Rectal smooth muscle tissue (tissue), 1 donor: ENCODE data around the gene MOSMO.
"Not testable (repeated sequence)": the region's sequence is repeated elsewhere in the genome, so short reads cannot be mapped to it uniquely, and the experiment has no call there.

ENCODE experiments used
- H3K27ac ChIP-seq: one replicate; pipeline ENCODE4 v1.7.0; 2013; ENCODE audit warnings: low read depth, low read length, inconsistent platforms
- H3K27me3 ChIP-seq: one replicate; pipeline ENCODE4 v1.7.0; 2013; ENCODE audit warnings: low read length; ENCODE audit not compliant: control insufficient read depth, insufficient read depth
- H3K36me3 ChIP-seq: one replicate; pipeline ENCODE4 v1.7.0; 2013; ENCODE audit warnings: low read length; ENCODE audit not compliant: control insufficient read depth, insufficient read depth
- H3K4me1 ChIP-seq: one replicate; pipeline ENCODE4 v1.7.0; 2013; ENCODE audit warnings: low read length; ENCODE audit not compliant: control insufficient read depth, insufficient read depth
- H3K4me3 ChIP-seq: one replicate; pipeline ENCODE4 v1.7.0; 2013; ENCODE audit warnings: low read length
- H3K9ac ChIP-seq: one replicate; pipeline ENCODE4 v1.7.0; 2013; ENCODE audit warnings: low read length

The MOSMO gene

GRCh38 chr16:21989133-21989532, 18.8 kb upstream of the MOSMO start:
- H3K27ac ChIP-seq: no peak overlapping the region
- H3K27me3 ChIP-seq: no peaks in the 10 kb centered on the region
- no peak overlapping the region for H3K9ac ChIP-seq
- H3K36me3 ChIP-seq: peaks cover 4% of the 10 kb centered on the region
- H3K4me1 ChIP-seq: no peaks in the 10 kb centered on the region
- H3K4me3 ChIP-seq: no peak overlapping the region

GRCh38 chr16:21989751-21990150, 18.2 kb upstream of the MOSMO start:
- Histone ChIP-seq H3K4me1 (no peaks in the 10 kb centered on the region), H3K4me3 (no peak overlapping the region), H3K27me3 (no peaks in the 10 kb centered on the region), H3K36me3 (peaks cover 4% of the 10 kb centered on the region), H3K9ac (no peak overlapping the region), H3K27ac (no peak overlapping the region)

GRCh38 chr16:21990381-21990944, 17.4 kb upstream of the MOSMO start:
- Histone ChIP-seq H3K36me3 (peaks cover 1% of the 10 kb centered on the region), H3K4me3 (no peak overlapping the region), H3K27me3 (no peaks in the 10 kb centered on the region), H3K4me1 (no peaks in the 10 kb centered on the region), H3K27ac (no peak overlapping the region), H3K9ac (no peak overlapping the region)

GRCh38 chr16:21991621-21992020, 16.3 kb upstream of the MOSMO start:
- Histone ChIP-seq H3K9ac (no peak overlapping the region), H3K4me1 (no peaks in the 10 kb centered on the region), H3K27ac (no peak overlapping the region), H3K36me3 (no peaks in the 10 kb centered on the region), H3K4me3 (no peak overlapping the region), H3K27me3 (no peaks in the 10 kb centered on the region)

GRCh38 chr16:21994856-21995465, 12.9 kb upstream of the MOSMO start:
- Histone ChIP-seq H3K36me3 (no peaks in the 10 kb centered on the region), H3K4me1 (no peaks in the 10 kb centered on the region), H3K27me3 (no peaks in the 10 kb centered on the region), H3K4me3 (no peak overlapping the region), H3K9ac (no peak overlapping the region), H3K27ac (no peak overlapping the region)

GRCh38 chr16:21996923-21997696, 10.8 kb upstream of the MOSMO start:
- Histone ChIP-seq H3K4me3 (no peak overlapping the region), H3K4me1 (no peaks in the 10 kb centered on the region), H3K27ac (no peak overlapping the region), H3K27me3 (no peaks in the 10 kb centered on the region), H3K9ac (no peak overlapping the region), H3K36me3 (no peaks in the 10 kb centered on the region)

GRCh38 chr16:21997697-21998480, 10.0 kb upstream of the MOSMO start:
- Histone ChIP-seq H3K9ac (no peak overlapping the region), H3K27ac (no peak overlapping the region), H3K36me3 (no peaks in the 10 kb centered on the region), H3K27me3 (no peaks in the 10 kb centered on the region), H3K4me1 (no peaks in the 10 kb centered on the region), H3K4me3 (no peak overlapping the region)

GRCh38 chr16:22001591-22001990, 6.3 kb upstream of the MOSMO start:
- no peaks in the 10 kb centered on the region for H3K4me1 ChIP-seq
- no peak overlapping the region for H3K27ac ChIP-seq
- H3K9ac ChIP-seq: no peak overlapping the region
- H3K36me3 ChIP-seq: no peaks in the 10 kb centered on the region
- H3K27me3 ChIP-seq: no peaks in the 10 kb centered on the region
- H3K4me3 ChIP-seq: no peak overlapping the region

- H3K36me3 ChIP-seq, H3K27me3 ChIP-seq, H3K4me1 ChIP-seq, H3K9ac ChIP-seq, H3K4me3 ChIP-seq, H3K27ac ChIP-seq: not testable (repeated sequence)
These were observed 5.9 kb upstream of the MOSMO start for GRCh38 chr16:22002047-22002446.

GRCh38 chr16:22003195-22003594, 4.7 kb upstream of the MOSMO start:
- Histone ChIP-seq H3K9ac (no peak overlapping the region), H3K27me3 (no peaks in the 10 kb centered on the region), H3K36me3 (no peaks in the 10 kb centered on the region), H3K27ac (no peak overlapping the region), H3K4me1 (peaks cover 4% of the 10 kb centered on the region), H3K4me3 (no peak overlapping the region)

GRCh38 chr16:22004341-22004740, 3.6 kb upstream of the MOSMO start:
- H3K4me3 ChIP-seq: no peak overlapping the region
- H3K27ac ChIP-seq: no peak overlapping the region
- no peaks in the 10 kb centered on the region for H3K27me3 ChIP-seq
- H3K4me1 ChIP-seq: peaks cover 8% of the 10 kb centered on the region
- H3K36me3 ChIP-seq: no peaks in the 10 kb centered on the region
- no peak overlapping the region for H3K9ac ChIP-seq

GRCh38 chr16:22005746-22006145, 2.2 kb upstream of the MOSMO start:
- Histone ChIP-seq H3K4me3 (no peak overlapping the region), H3K36me3 (no peaks in the 10 kb centered on the region), H3K4me1 (peaks cover 8% of the 10 kb centered on the region), H3K27me3 (no peaks in the 10 kb centered on the region), H3K9ac (no peak overlapping the region), H3K27ac (no peak overlapping the region)
